Lung (tissue), 12 donors: ENCODE results near the gene EHBP1. TPM values are rescaled to one million over a fixed set of nuclear protein-coding genes. Genes with fewer than 3 reads are reported as not detected.

Source experiments
- ATAC-seq: fragments of 200-7000 bp; cut with Tn5 transposase; one replicate; pipeline ENCODE4 v1.9.1; 2020; ENCODE audit warnings: moderate number of reproducible peaks; ENCODE audit not compliant: insufficient read depth, low FRiP score
- DNase-seq, 3 donors: peaks; one replicate each; pipeline ENCODE4 v3.0.0-alpha.2; 2013 to 2017
- H3K27ac ChIP-seq, 2 donors: one replicate each; pipeline ENCODE4 v1.5.1; 2013; ENCODE audit warnings: mild to moderate bottlenecking in 2 of 2, moderate library complexity in 2 of 2, control low read depth in 1 of 2, inconsistent platforms in 1 of 2, low read depth in 1 of 2, low read length in 1 of 2
- H3K27me3 ChIP-seq, 3 donors: one replicate each; pipeline ENCODE4 v1.5.1; 2013; ENCODE audit warnings: low read length in 2 of 3; ENCODE audit not compliant: control insufficient read depth in 3 of 3, insufficient read depth in 3 of 3
- H3K36me3 ChIP-seq, 4 donors: one replicate each; pipeline ENCODE4 v1.5.1; 2013; ENCODE audit warnings: low read length in 4 of 4, mild to moderate bottlenecking in 1 of 4, moderate library complexity in 1 of 4; ENCODE audit not compliant: control insufficient read depth in 4 of 4, insufficient read depth in 4 of 4
- H3K4me1 ChIP-seq, 5 donors: one replicate each; pipeline ENCODE4 v1.5.1; 2013; ENCODE audit warnings: low read length in 5 of 5, mild to moderate bottlenecking in 2 of 5, moderate library complexity in 1 of 5; ENCODE audit not compliant: control insufficient read depth in 5 of 5, insufficient read depth in 5 of 5
- H3K4me3 ChIP-seq: one replicate; pipeline ENCODE4 v1.5.1; 2013; ENCODE audit warnings: mild to moderate bottlenecking, control low read depth, moderate library complexity
- H3K9ac ChIP-seq, 2 donors: one replicate each; pipeline ENCODE4 v1.5.1; 2013; ENCODE audit warnings: low read length in 2 of 2, control low read depth in 1 of 2; ENCODE audit not compliant: insufficient read depth in 1 of 2
- H3K9me3 ChIP-seq, 4 donors: one replicate each; pipeline ENCODE4 v1.5.1; 2013; ENCODE audit warnings: low read length in 3 of 4, mild to moderate bottlenecking in 1 of 4, moderate library complexity in 1 of 4; ENCODE audit not compliant: control insufficient read depth in 4 of 4, insufficient read depth in 3 of 4
- WGBS, 2 donors: extraction: QIAGEN DNeasy Blood & Tissue Kit; methylation state at CpG; one replicate each; pipeline ENCODE4 v1.1.7; 2013; 5-methylcytosine and 5-hydroxymethylcytosine counted together
- polyA plus RNA-seq, 2 donors: library from polyadenylated mRNA; stranded (reverse); fragments of 200-250 nt; gene quantifications; one replicate each; pipeline ENCODE4 v1.2.1, GENCODE V29; 2013
- total RNA-seq, 2 donors: library from RNA; depleted of rRNA in 1 of 2; stranded (reverse); fragments of >200 nt in 1 of 2; gene quantifications; one replicate each; pipeline ENCODE4 v1.2.1, GENCODE V29; 2014 to 2021
- TF ChIP-seq, protein P1 (sequence below): IDR thresholded peaks from 2 replicates; pipeline ENCODE4 v1.5.1; 2012; ENCODE audit warnings: mild to moderate bottlenecking; ENCODE audit errors: control extremely low read depth, extremely low read depth
- donor health status: control.
- donor health status: control.
- donor health status: Bipolar disorder and iron deficiency.
- donor health status: healthy.
- donor health status: DM: yes; HTN: yes; CAD: no.

Gene EHBP1
- total and polyA plus RNA-seq, 4 donors = 7.9 to 83.2 (median 22.7) TPM

DNA sequence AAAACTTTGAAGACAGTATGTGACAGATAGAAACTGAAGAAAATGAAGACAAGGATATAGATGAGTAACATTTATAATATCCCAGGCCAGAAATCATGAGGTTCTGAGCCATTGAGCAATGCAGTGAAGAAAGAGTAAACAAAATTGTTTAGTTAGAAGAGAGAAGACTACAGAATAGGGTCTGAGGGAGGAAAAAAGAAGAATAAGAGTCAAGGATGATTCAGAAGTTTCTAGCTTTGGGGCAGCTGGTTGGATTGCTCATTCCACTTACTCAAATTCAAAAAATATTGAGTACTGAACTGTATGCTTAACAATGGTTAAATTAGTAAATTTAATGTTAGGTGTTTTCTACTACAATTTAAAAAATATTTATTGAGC lies 190.1 kb downstream of the EHBP1 start:
- Histone ChIP-seq H3K9ac (no peak overlapping the region), H3K4me1 (no peaks in the 10 kb centered on the region), H3K27ac (no peak overlapping the region), H3K36me3 (peaks cover 0 to 2% (median 0%) of the 10 kb centered on the region in 4 donors), H3K27me3 (no peaks in the 10 kb centered on the region), H3K4me3 (no peak overlapping the region), H3K9me3 (no peaks in the 10 kb centered on the region)
- TF ChIP-seq, protein P1, sequence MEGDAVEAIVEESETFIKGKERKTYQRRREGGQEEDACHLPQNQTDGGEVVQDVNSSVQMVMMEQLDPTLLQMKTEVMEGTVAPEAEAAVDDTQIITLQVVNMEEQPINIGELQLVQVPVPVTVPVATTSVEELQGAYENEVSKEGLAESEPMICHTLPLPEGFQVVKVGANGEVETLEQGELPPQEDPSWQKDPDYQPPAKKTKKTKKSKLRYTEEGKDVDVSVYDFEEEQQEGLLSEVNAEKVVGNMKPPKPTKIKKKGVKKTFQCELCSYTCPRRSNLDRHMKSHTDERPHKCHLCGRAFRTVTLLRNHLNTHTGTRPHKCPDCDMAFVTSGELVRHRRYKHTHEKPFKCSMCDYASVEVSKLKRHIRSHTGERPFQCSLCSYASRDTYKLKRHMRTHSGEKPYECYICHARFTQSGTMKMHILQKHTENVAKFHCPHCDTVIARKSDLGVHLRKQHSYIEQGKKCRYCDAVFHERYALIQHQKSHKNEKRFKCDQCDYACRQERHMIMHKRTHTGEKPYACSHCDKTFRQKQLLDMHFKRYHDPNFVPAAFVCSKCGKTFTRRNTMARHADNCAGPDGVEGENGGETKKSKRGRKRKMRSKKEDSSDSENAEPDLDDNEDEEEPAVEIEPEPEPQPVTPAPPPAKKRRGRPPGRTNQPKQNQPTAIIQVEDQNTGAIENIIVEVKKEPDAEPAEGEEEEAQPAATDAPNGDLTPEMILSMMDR = no peak
- ATAC-seq (no peak), DNase-seq (peak in 1 of 3 donors; percentile 10)

- TF ChIP-seq, protein P1 = no peak
- H3K9me3 ChIP-seq = no peaks in the 10 kb centered on the region
- peaks cover 0 to 4% (median 0%) of the 10 kb centered on the region in 5 donors for H3K4me1 ChIP-seq
- H3K36me3 ChIP-seq = peaks cover 0 to 2% (median 0%) of the 10 kb centered on the region in 4 donors
- DNase-seq = no peak
- H3K27me3 ChIP-seq = no peaks in the 10 kb centered on the region
- H3K27ac ChIP-seq = no peak overlapping the region
- no peak for ATAC-seq
- no peak overlapping the region for H3K4me3 ChIP-seq
- no peak overlapping the region for H3K9ac ChIP-seq
These were observed 191.8 kb downstream of the EHBP1 start for GRCh38 chr2:62897187-62897827.

- Histone ChIP-seq H3K4me3 (no peak overlapping the region), H3K9me3 (no peaks in the 10 kb centered on the region), H3K9ac (no peak overlapping the region), H3K27me3 (no peaks in the 10 kb centered on the region), H3K4me1 (peaks cover 0 to 4% (median 0%) of the 10 kb centered on the region in 5 donors), H3K27ac (no peak overlapping the region), H3K36me3 (no peaks in the 10 kb centered on the region)
- WGBS, 2 donors = 89 to 90% methylated on average over 2 of the region's 2 CpGs
- TF ChIP-seq, protein P1 = no peak
- DNase-seq (no peak), ATAC-seq (no peak)
These were observed 198.8 kb downstream of the EHBP1 start for GRCh38 chr2:62904344-62904743.

- no peak overlapping the region for H3K4me3 ChIP-seq
- no peak overlapping the region for H3K9ac ChIP-seq
- no peak for ATAC-seq
- no peaks in the 10 kb centered on the region for H3K4me1 ChIP-seq
- WGBS, 2 donors = 94% methylated on average over 1 of the region's 1 CpG
- DNase-seq = no peak
- no peaks in the 10 kb centered on the region for H3K27me3 ChIP-seq
- no peaks in the 10 kb centered on the region for H3K36me3 ChIP-seq
- TF ChIP-seq, protein P1 = no peak
- no peak overlapping the region for H3K27ac ChIP-seq
- no peaks in the 10 kb centered on the region for H3K9me3 ChIP-seq
These were observed 202.6 kb downstream of the EHBP1 start for GRCh38 chr2:62908145-62908544.
